Stomach (tissue), 9 donors: Measurements from ENCODE around the gene LRRC61. TPM values are rescaled to one million over a fixed set of nuclear protein-coding genes. Genes with fewer than 3 reads are reported as not detected.
A peak's percentile ranks its signal among the peaks of the same experiment; 100 is the strongest.

Experiments used
- DNase-seq, 2 donors: peaks; one replicate each; pipeline versions ENCODE4 v3.0.0 to v3.0.0-alpha.2; 2013 to 2019
- H3K27ac ChIP-seq, 5 donors: fragments of 200-600 bp in 4 of 5; sonication (generic) in 4 of 5; one replicate each; pipeline ENCODE4 v1.5.1; 2013 to 2019; ENCODE audit warnings: mild to moderate bottlenecking in 1 of 5, moderate library complexity in 1 of 5
- H3K27me3 ChIP-seq, 3 donors: fragments of 200-600 bp; sonication (generic); one replicate each; pipeline ENCODE4 v1.5.1; 2017 to 2019; ENCODE audit warnings: mixed run types in 1 of 3
- H3K36me3 ChIP-seq, 4 donors: fragments of 200-600 bp; sonication (generic); 1 replicate in 3 of 4; 2 replicates in 1 of 4; pipeline ENCODE4 v1.5.1; 2016 to 2019
- H3K4me1 ChIP-seq, 4 donors: fragments of 200-600 bp; sonication (generic); one replicate each; pipeline ENCODE4 v1.5.1; 2016 to 2019
- H3K4me3 ChIP-seq, 4 donors: fragments of 200-600 bp; sonication (generic) in 3 of 4; one replicate each; pipeline ENCODE4 v1.5.1; 2016 to 2019; ENCODE audit warnings: mild to moderate bottlenecking in 1 of 4
- H3K9me3 ChIP-seq, 4 donors: fragments of 200-600 bp; sonication (generic); one replicate each; pipeline ENCODE4 v1.5.1; 2016 to 2019
- CTCF ChIP-seq, 7 experiments: fragments of 450-650 bp in 4 of 7; fragments of 200-600 bp in 3 of 7; sonication (generic) in 3 of 7; IDR thresholded peaks; one replicate each; pipeline ENCODE4 v1.5.1; 2016 to 2019; ENCODE audit warnings: antibody characterized with exemption in 7 of 7, control low read depth in 2 of 7, mild to moderate bottlenecking in 1 of 7
- EP300 ChIP-seq: sonication (generic); formaldehyde crosslinking; IDR thresholded peaks from one replicate; pipeline ENCODE4 v1.6.1; 2017; ENCODE audit warnings: antibody characterized with exemption
- POLR2A ChIP-seq, 4 donors: fragments of 450-650 bp; IDR thresholded peaks; one replicate each; pipeline ENCODE4 v1.6.1; 2016; ENCODE audit warnings: antibody characterized with exemption in 4 of 4, control low read depth in 2 of 4, mild to moderate bottlenecking in 1 of 4, moderate library complexity in 1 of 4
- POLR2AphosphoS5 ChIP-seq, 3 donors: sonication (generic); formaldehyde crosslinking; IDR thresholded peaks; one replicate each; pipeline ENCODE4 v1.6.1; 2016; ENCODE audit warnings: antibody characterized with exemption in 3 of 3
- WGBS, 5 donors: extraction: QIAGEN DNeasy Blood & Tissue Kit in 3 of 5; methylation state at CpG; one replicate each; pipeline versions ENCODE4 v1.1.5 to v1.1.7; 2013 to 2018; 5-methylcytosine and 5-hydroxymethylcytosine counted together
- intact Hi-C: fragments of 100-400 bp; cut with DNase I; formaldehyde crosslinking; loops from one replicate; pipeline ENCODE4 v1.15.1; 2023; ENCODE audit warnings: low total_unique reads
- polyA plus RNA-seq, 3 donors: library from polyadenylated mRNA; stranded (reverse); fragments of 200-250 nt; gene quantifications; one replicate each; pipeline ENCODE4 v1.2.3, GENCODE V29; 2013
- total RNA-seq, 5 donors: library from RNA; depleted of rRNA; stranded (reverse); fragments of >200 nt; gene quantifications; one replicate each; pipeline versions ENCODE4 v1.1.0 to v1.2.3, GENCODE V29; 2014 to 2016
- donor health status: healthy with polysubstance abuse.
- donor health status: Bipolar disorder and iron deficiency.
- donor health status: healthy.

Gene LRRC61
- total and polyA plus RNA-seq, 8 donors, result 5.6 to 15.9 (median 9.6) TPM; not detected in 2

GRCh38 chr7:150374026-150374425 lies 50.9 kb downstream of the LRRC61 start:
- intact Hi-C loops, result no loop called here
- no peak for TF ChIP-seq EP300
- Histone ChIP-seq H3K27me3 (no peaks in the 10 kb centered on the region), H3K27ac (peak overlapping the region in 1 of 5 donors; percentile 12), H3K4me1 (peaks cover 28 to 84% (median 73%) of the 10 kb centered on the region in 4 donors), H3K9me3 (no peaks in the 10 kb centered on the region), H3K4me3 (no peak overlapping the region), H3K36me3 (peaks cover 29 to 49% (median 42%) of the 10 kb centered on the region in 4 donors)
- WGBS, 5 donors, result 89 to 94% (median 91%) methylated on average over 4 of the region's 4 CpGs
- DNase-seq, result no peak

- WGBS, 5 donors, result 87 to 96% (median 93%) methylated on average over 5 of the region's 5 CpGs
- H3K9me3 ChIP-seq, result no peaks in the 10 kb centered on the region
- DNase-seq, result no peak
- no peak overlapping the region for H3K27ac ChIP-seq
- no peaks in the 10 kb centered on the region for H3K27me3 ChIP-seq
- TF ChIP-seq POLR2AphosphoS5 (IDR thresholded peaks at IDR 0.05) (no peak), CTCF (IDR thresholded peaks at IDR 0.05) (no peak), POLR2A (IDR thresholded peaks at IDR 0.05) (no peak), EP300 (no peak)
- peaks cover 26 to 81% (median 70%) of the 10 kb centered on the region in 4 donors for H3K4me1 ChIP-seq
- H3K36me3 ChIP-seq, result peaks cover 29 to 49% (median 42%) of the 10 kb centered on the region in 4 donors
- H3K4me3 ChIP-seq, result no peak overlapping the region
- intact Hi-C loops, result no loop called here
Measured at GRCh38 chr7:150374472-150374871, 51.3 kb downstream of the LRRC61 start.

- Histone ChIP-seq H3K4me1 (peaks cover 19 to 80% (median 68%) of the 10 kb centered on the region in 4 donors), H3K27ac (peak overlapping the region in 3 of 5 donors; percentile 91 to 92 (median 91)), H3K9me3 (no peaks in the 10 kb centered on the region), H3K36me3 (peaks cover 29 to 46% (median 40%) of the 10 kb centered on the region in 4 donors), H3K4me3 (no peak overlapping the region), H3K27me3 (no peaks in the 10 kb centered on the region)
- intact Hi-C loops, result no loop called here
- TF ChIP-seq CTCF (IDR thresholded peaks at IDR 0.05), result no peak
- no peak for DNase-seq
- 62 to 76% (median 67%) methylated on average over 10 of the region's 10 CpGs for WGBS, 5 donors
Measured at GRCh38 chr7:150375662-150376521, 52.7 kb downstream of the LRRC61 start.

- Histone ChIP-seq H3K27ac (peak overlapping the region in 4 of 5 donors; percentile 1 to 92 (median 91)), H3K9me3 (no peaks in the 10 kb centered on the region), H3K27me3 (no peaks in the 10 kb centered on the region), H3K4me1 (peaks cover 18 to 80% (median 66%) of the 10 kb centered on the region in 4 donors), H3K36me3 (peaks cover 22 to 40% (median 34%) of the 10 kb centered on the region in 4 donors), H3K4me3 (no peak overlapping the region)
- TF ChIP-seq POLR2A (IDR thresholded peaks at IDR 0.05) (no peak), POLR2AphosphoS5 (IDR thresholded peaks at IDR 0.05) (no peak), EP300 (no peak), CTCF (IDR thresholded peaks at IDR 0.05) (no peak)
- 71 to 83% (median 77%) methylated on average over 6 of the region's 6 CpGs for WGBS, 5 donors
- intact Hi-C loops, result no loop called here
- DNase-seq, result no peak
Measured at GRCh38 chr7:150376560-150376959, 53.4 kb downstream of the LRRC61 start.

- no peak overlapping the region for H3K4me3 ChIP-seq
- H3K36me3 ChIP-seq, result peaks cover 16 to 33% (median 27%) of the 10 kb centered on the region in 4 donors
- peaks cover 17 to 80% (median 65%) of the 10 kb centered on the region in 4 donors for H3K4me1 ChIP-seq
- no peak for DNase-seq
- intact Hi-C loops, result no loop called here
- H3K9me3 ChIP-seq, result no peaks in the 10 kb centered on the region
- peak overlapping the region in 4 of 5 donors; percentile 87 to 92 (median 91) for H3K27ac ChIP-seq
- TF ChIP-seq EP300, result no peak
- no peak for TF ChIP-seq POLR2A (IDR thresholded peaks at IDR 0.05)
- no peaks in the 10 kb centered on the region for H3K27me3 ChIP-seq
- WGBS, 5 donors, result 32 to 45% (median 40%) methylated on average over 3 of the region's 3 CpGs
Measured at GRCh38 chr7:150377196-150377595, 54.0 kb downstream of the LRRC61 start.
